ENCODE results near the gene GMEB2.
A peak's percentile ranks its signal among the peaks of the same experiment; 100 is the strongest.
"Not testable (repeated sequence)": the region's sequence is repeated elsewhere in the genome, so short reads cannot be mapped to it uniquely, and the experiment has no call there.

Gene GMEB2

DNA sequence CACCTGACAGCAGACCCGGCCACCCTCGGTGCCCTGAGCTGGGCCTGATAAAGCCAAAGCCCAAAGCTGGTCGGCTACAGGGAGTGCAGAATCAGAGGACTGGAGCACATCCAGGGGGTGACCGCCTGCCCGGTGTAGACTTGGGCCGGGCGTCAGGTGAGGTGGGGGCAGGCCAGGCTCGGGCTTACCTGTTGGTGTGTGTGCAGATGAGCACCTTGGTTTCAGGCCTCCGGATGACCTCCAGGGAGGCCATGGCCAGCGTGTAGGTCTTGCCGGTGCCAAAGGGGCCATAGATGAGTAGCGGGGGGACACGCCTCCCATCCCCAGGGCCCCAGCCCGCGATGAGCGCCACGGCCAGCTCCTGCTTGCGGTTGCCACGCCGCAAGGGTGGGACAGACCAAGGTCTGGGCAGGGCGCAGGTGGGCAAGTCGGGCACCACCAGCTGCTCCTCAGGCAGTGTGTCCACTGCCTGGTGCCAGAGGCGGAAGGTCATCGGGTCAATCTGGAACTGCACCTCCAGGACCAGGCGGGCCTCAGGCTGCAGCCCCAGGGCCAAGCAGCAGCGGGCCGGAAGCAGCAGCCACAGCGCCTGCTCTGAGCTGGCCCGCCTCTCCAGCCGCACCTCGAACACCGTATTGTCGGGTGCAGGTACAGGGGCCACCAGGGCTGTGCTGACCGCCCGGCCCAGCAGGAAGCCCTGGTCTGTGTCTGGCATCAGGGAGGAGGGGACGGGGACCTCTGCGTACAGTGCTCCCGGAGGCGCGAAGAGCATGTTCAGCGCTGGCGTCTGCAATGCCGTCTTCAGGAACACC is 58.5 kb downstream of the GMEB2 start:
- DNase-seq: no peak

DNA sequence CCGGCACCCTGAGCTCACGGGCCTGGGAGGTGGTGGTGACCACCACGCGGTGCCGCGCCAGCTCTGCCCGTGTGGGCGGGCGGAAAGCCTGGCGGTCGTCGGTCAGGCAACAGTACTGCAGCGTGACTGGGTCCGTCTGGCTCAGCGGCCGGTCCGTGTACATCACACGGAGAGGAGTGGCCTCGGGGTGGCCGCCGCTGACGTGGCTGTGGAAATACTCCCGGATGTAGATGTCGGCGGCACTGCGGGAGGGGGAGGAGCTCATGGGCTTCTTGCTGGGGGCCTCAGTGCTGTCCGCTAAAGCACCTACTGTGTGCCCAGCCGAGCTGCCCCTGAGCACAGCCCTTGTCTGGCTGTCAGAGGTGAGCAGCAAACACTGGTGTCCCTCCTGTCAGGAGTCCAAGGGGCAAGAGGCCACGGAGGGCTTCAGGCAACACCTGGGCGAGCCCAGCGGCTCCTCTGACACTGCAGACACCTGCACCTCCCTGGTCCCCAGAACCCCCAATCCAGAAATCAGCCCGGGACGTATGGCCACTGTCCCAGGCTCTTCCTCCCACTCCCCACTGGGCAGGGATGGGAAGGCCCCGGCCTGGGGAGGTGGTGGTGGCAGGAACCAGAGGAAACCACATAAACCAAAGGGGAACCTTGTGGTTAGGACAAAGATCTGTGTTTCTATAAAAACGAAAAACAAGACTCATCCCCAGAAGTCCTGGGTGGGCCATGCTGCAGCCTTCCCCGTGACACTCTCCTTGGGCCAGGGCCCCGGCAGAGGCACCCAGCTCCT is 59.3 kb downstream of the GMEB2 start:
- peak; percentile 41 for DNase-seq

DNA sequence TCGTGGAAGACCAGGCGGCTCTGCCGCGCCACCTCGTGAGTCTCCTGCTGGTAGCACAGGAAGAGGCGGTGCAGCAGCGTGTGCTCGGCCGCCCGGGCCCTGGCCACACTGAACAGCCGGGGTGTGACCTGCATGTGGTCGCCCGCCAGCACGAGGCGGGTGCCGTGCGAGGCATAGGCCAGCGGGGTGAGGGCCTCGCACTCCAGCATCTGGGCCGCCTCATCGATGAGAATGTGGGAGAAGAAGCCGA is 59.8 kb downstream of the GMEB2 start:
- no peak for DNase-seq

- no peak for DNase-seq
Measured at GRCh38 chr20:63566395-63567135, 60.3 kb downstream of the GMEB2 start.

DNA sequence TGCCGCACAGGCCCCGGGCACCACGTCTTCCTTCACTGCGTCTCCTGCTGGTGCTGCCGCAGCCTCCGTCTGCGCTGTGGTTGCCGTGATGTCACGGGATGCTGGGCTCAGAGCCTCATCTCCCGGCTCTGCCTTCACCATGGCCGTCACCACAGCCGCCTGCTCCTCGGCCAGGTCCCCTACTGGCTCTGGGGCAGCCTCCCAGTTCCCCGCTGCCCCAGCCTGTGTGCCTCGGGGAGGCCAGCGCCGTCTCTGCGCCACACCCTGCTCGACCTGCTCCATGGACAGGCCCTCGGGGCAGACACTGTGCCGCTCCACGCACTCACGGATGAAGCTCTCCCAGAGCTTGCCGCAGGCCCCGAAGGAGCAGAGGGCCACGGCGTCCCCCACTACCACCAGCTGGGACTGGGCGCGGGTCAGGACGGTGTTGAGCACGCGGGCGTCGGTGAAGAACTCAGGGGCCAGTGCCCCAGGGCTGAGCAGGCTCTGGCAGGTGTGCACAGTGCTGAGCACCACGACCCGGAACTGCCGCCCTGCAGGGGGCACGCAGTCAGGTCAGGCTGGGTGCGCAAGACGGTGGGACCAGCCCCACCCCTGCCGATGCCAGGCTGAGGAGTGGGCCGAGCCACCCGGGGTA is 61.1 kb downstream of the GMEB2 start:
- DNase-seq: no peak

DNA sequence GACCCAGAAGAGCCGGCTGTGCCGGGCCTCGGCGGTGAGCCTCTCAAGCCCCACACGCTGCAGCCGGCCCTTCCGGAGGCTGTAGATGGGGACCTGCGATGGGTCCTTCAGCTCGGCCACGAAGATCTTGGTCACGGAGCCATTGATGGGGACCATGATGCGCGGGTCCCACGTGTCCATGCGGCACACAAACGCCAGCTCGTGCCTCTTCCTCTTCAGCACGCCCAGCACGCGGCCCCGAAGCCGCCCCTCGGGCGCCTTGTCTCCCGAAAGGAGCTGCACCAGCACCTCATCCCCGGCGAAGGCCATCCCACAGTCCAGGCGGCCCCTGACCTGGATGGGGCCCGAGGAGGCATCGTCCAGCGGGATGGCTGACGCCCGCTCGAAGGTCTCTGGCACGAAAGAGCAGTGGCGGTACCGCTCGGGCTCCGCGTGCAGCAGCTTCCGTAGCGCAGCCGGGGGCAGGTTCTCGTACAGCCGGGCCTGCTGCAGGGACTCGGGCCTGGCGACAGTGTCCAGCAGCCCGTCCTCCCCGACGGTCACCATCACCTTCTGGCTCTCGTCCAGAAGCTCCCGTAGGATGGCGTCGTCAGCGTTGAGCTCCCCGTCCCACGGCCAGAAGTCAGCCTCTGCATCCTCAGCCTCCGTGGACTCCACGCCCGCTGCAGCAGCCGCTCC is 61.7 kb downstream of the GMEB2 start:
- no peak for DNase-seq

DNA sequence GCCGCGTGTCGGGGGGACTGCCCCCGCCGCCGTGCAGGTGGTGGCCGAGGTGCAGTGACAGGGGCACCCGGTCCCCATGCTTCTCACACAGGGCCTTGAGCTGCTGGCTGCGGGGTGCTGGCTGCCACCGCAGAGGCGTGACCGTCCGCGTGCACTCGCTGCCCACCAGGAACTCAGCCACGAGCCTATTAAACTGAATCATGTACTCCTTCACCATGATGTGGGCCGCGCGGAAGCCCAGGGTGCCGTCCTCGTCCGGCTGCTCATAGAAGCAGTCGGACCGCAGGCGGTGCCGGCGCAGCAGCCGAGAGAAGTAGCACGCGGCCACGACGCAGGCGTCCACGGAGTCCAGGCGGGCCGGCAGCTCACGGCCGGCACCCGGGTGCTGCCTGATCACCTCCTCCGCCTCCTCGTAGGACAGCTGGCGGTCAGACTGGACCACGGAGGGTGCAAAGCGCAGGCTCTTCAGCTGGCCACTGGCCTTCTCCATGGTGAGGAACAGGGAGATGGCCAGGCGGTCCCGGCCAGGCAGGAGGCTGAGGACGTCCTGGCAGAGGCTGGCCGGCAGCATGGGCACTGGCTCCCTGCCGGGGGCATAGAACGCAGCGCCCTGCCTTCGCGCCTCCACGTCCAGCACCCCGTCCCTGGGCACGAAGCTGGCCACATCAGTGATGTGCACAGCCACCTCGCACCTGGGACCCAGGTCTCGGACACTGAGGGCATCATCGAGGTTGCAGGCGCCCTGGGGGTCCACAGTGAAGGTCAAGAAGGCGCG is 62.7 kb downstream of the GMEB2 start:
- DNase-seq: no peak

DNA sequence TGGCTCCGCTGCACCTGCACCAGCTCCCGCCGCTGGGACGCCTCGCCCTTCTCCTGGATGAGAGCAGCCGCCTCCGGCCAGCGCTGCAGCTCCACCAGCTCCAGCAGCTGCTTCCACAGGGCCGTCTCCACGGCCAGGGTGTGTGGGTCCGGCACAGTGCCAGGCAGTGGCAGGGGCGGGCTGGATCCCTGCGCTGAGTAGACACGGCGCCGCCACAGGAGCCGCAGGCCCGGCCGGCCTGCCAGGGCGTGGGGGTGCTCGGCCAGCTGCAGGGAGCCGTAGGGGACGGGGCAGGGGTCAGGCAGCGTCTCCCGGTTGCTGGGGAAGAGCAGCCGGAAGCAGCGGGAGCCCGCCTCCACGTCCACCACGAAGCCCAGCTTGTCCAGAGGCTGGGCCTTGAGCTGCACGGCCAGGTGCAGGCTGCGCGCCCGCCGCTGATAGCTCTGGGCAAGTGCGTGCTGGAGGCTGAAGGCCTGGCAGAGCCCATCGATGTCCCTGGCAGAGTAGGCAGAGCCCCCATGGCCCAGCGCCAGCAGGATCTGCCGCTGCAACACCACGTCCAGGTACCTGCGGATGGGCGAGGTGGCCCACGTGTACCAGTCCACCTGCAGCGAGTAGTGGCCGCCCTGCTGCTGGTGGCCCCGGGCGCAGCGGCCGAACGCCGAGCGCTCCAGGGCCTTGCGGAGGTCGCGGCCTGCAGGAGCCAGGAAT is 63.5 kb downstream of the GMEB2 start:
- DNase-seq: no peak

DNA sequence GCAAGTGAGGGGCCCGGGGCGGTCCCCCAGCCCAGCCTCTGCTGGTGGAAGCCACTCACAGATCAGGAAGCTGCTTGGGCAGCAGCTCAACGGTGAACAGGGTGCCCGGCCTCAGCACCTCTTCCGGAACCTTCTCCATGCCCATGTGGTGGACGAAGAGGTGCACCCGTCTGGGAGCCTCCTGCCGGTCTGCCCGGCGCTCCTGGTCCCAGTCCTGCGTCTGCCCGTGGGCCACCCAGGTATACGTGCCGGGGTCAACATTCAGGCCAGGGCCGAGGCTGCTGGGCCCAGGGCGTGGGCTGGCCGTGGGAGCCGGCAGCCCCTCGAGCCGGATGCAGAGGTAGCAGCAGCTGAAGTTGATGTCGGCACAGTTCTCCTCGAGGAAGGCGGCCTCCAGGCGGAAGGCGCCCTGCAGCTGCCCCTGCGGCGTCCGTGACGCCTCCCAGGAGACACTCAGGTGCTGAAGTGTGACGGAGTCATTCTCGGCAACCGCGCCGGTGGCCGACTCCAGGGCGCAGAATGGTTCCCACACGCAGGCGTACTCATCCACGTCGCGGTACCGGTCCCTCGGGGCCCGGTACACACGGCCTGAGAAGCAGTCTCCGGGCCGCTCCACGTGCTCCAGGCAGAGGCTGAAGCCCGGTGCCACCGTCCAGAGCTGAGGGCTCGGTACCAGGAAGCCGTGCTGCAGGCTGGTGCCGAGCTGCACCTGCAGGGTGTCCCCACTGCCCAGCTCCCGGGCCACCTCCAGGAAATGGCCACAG is 64.3 kb downstream of the GMEB2 start:
- no peak for DNase-seq

- no peak for DNase-seq
Measured at GRCh38 chr20:63561624-63562396, 65.1 kb downstream of the GMEB2 start.

- DNase-seq: no peak
Measured at GRCh38 chr20:63560856-63561609, 65.9 kb downstream of the GMEB2 start.

DNA sequence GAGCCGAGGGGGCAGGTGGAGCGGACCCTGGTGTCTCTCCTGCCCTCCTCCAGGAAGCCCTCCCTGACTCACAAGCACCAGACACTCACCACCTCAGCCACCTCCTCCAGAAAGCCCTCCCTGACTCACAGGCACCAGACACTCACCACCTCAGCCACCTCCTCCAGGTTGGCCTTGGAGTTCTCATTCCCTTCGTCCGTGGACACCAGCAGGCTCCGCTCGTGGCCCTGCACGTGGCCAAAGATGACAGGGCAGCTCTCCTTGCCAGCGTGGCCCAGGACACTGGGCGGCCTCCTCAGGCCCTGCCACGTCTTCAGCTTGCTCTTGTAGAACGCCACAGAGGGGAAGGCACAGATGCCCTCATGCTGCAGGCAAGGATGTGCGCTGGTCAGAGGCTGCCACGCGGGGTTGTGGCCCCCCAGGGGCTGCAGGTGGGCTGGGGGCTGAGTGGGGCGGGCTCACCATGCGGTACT is 66.5 kb downstream of the GMEB2 start:
- no peak for DNase-seq

GRCh38 chr20:63559485-63560332 is 67.2 kb downstream of the GMEB2 start:
- DNase-seq: not testable (repeated sequence)

DNA sequence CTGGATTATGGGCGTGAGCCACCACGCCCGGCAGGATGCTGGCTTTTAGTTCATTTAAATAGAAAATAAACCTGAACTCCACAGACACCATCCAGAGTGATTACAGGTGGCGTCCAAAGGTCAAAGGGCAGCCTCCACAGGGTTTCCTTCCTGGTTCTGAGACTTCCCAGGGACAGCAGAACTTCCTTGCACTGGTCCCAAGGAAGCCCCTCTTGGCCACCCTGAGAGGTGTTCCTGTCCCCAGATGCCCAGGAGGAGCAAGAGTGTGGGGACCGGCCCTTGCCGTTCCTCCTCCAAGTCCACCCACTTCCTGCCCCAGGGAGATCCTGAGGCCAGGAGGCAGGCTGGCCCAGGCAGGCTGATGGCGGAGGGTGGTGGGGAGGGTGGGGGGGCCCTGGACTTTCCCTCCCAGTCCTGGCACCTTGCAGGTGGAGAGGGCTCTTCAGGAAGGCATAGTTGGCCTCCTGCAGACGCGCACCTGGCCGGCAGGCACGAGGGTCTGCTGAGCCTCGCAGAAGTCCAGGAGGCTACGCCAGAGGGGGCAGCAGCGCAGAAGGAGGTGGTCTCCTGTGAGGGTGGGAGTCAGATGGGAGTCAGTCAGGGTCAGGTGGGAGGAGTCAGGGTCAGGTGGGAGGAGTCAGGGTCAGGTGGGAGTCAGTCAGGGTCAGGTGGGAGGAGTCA is 68.0 kb downstream of the GMEB2 start:
- no peak for DNase-seq

GRCh38 chr20:63557481-63557891 is 69.4 kb downstream of the GMEB2 start:
- no peak for DNase-seq

GRCh38 chr20:63556873-63557478 is 69.9 kb downstream of the GMEB2 start:
- DNase-seq: no peak

Measured in KG1 (cell line).